Bronchial epithelial cell (primary cell): ENCODE measurements around the gene VSTM4. TPM values are rescaled to one million over a fixed set of nuclear protein-coding genes. Genes with fewer than 3 reads are reported as not detected.

Experiments
- DNase-seq: peaks from one replicate; pipeline ENCODE4 v3.0.0-alpha.2; 2010; ENCODE audit warnings: low read depth
- FAIRE-seq: peaks from 2 replicates; lab custom pipeline; 2011; peaks lifted over from hg19 to GRCh38; lab: Jason Lieb, UNC
- H3K27me3 ChIP-seq: 2 replicates; pipeline ENCODE4 v1.5.1; 2011; ENCODE audit warnings: low read length; ENCODE audit not compliant: control insufficient read depth, insufficient read depth
- H3K36me3 ChIP-seq: 2 replicates; pipeline ENCODE4 v1.5.1; 2011; ENCODE audit warnings: low read length; ENCODE audit not compliant: control insufficient read depth, insufficient read depth
- H3K4me3 ChIP-seq: 2 replicates; pipeline ENCODE4 v1.5.1; 2011; ENCODE audit warnings: mild to moderate bottlenecking, low read depth, low read length, control low read depth
- total RNA-seq: library from RNA; depleted of rRNA; stranded (reverse); fragments of >200 nt; gene quantifications from 2 replicates; pipeline ENCODE4 v1.2.1, GENCODE V29; 2014
- TF ChIP-seq, protein P1 (sequence below): IDR thresholded peaks from 2 replicates; pipeline ENCODE4 v1.5.1; 2011; ENCODE audit warnings: mild to moderate bottlenecking, moderate library complexity, low read length, control low read depth, inconsistent platforms; ENCODE audit not compliant: insufficient read depth, severe bottlenecking

The VSTM4 gene
- total RNA-seq, 1 donor from 2014 or later, result under 0.01 TPM

DNA sequence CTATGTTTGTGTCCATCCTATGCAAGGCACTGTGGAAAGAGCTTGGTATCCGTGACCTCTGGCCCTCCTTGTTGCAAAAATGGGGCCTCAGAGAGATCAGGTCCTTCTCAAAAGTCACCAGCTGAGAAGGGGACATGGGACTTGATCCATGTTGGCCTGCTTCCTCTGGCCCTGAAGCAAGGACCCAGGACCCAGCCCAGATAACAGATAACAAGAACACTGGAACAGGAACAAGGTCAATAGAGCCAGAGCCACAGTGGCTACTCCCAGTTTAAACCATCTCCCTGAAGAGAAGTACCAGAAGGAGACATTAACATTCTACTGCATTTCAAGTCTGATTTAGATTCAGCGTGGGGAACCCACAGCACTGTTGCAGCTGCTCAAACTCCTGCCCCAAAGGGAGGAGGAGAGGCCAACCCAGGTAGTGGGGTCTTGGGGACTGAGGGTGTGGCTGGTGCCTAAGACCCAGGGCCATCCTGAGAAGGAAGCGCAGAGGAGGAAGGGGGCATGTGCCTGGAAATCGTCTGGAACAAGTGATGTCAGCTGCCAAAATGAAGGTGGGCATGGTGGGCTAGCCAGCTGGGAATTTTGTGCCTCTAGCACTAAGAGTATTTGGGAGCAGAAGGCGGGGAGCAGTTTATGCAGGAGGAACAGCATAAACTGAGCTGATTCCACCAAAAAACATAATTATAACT lies 61.2 kb downstream of the VSTM4 start:
- H3K27me3 ChIP-seq, result no peaks in the 10 kb centered on the region
- no peak for DNase-seq
- no peaks in the 10 kb centered on the region for H3K36me3 ChIP-seq
- FAIRE-seq, result no peak
- TF ChIP-seq, protein P1, sequence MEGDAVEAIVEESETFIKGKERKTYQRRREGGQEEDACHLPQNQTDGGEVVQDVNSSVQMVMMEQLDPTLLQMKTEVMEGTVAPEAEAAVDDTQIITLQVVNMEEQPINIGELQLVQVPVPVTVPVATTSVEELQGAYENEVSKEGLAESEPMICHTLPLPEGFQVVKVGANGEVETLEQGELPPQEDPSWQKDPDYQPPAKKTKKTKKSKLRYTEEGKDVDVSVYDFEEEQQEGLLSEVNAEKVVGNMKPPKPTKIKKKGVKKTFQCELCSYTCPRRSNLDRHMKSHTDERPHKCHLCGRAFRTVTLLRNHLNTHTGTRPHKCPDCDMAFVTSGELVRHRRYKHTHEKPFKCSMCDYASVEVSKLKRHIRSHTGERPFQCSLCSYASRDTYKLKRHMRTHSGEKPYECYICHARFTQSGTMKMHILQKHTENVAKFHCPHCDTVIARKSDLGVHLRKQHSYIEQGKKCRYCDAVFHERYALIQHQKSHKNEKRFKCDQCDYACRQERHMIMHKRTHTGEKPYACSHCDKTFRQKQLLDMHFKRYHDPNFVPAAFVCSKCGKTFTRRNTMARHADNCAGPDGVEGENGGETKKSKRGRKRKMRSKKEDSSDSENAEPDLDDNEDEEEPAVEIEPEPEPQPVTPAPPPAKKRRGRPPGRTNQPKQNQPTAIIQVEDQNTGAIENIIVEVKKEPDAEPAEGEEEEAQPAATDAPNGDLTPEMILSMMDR, result no peak
- no peak overlapping the region for H3K4me3 ChIP-seq

- Histone ChIP-seq H3K27me3 (no peaks in the 10 kb centered on the region), H3K4me3 (no peak overlapping the region)
Observed at GRCh38 chr10:49053053-49053997, 62.0 kb downstream of the VSTM4 start.

DNA sequence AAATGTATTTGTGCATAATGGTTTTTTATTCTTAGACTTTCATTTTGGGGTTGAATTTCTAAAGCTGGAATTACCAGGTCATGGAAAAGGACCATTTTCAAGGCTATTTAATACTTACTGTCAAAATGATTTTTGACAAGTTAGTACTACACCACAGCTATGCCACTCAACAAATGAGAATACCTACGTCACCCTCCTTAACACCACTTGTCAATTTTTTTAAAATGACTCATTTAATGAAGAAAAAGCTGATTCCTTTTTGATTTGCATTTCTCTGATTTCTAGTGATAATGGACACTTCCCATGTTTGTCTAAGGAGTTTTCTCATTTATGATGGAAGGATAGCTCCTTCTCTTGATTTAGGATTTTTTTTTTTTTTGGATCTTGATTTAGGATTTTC lies 63.3 kb downstream of the VSTM4 start:
- no peaks in the 10 kb centered on the region for H3K27me3 ChIP-seq
- DNase-seq (no peak), FAIRE-seq (no peak)
- H3K4me3 ChIP-seq, result no peak overlapping the region
- TF ChIP-seq, protein P1, result no peak
- H3K36me3 ChIP-seq, result no peaks in the 10 kb centered on the region

More at GRCh38 chr10:49053053-49053997, 62.0 kb downstream of the VSTM4 start:
- FAIRE-seq (no peak), DNase-seq (peak; percentile 17)
- TF ChIP-seq, protein P1, result no peak
- no peaks in the 10 kb centered on the region for H3K36me3 ChIP-seq

DNA sequence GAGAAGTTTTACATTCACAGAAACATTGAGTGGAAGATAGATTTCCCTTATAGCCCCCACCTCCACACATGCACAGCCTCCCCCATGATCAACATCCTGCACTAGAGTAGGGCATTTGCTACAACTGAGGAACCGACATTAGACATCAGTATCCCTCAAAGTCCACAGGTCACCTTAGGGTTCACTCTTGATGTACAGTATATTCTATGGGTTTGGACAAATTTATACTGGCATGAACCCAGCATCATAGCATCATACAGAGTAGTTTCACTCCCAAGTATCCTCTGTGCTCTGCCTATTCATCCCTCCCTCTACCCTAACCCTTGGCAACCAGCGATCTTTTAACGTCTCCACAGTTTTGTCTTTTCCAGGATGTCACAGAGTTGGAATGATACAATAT lies 64.4 kb downstream of the VSTM4 start:
- Histone ChIP-seq H3K27me3 (no peaks in the 10 kb centered on the region), H3K36me3 (no peaks in the 10 kb centered on the region), H3K4me3 (no peak overlapping the region)
- TF ChIP-seq, protein P1, result no peak
- DNase-seq, result no peak
- no peak for FAIRE-seq

DNA sequence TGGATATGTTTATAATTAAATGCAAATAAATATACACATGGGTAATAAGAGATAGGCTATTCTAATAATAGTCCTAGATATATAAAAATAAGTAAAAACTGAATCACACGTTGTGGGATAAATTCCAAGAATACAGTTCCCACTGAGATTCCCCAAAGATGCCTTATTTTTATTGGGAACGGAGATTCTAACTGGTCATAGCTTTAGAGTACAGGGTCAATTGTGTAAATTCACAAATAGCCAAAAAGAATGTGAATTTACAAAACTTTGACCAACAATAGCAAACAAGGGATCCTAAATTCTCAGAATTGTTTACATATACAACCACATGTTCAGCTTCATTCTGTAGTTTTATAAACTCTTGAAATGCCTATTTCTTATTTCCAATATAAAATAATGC lies 65.0 kb downstream of the VSTM4 start:
- no peak for FAIRE-seq
- no peak overlapping the region for H3K4me3 ChIP-seq
- DNase-seq, result no peak
- no peaks in the 10 kb centered on the region for H3K36me3 ChIP-seq
- TF ChIP-seq, protein P1, result no peak
- no peaks in the 10 kb centered on the region for H3K27me3 ChIP-seq
